Body of pancreas (tissue), 4 donors: ENCODE results near the gene LDLRAD2.

Experiments used
- POLR2A ChIP-seq, 3 donors: fragments of 450-650 bp; IDR thresholded peaks; one replicate each; pipeline ENCODE4 v1.6.1; 2016; ENCODE audit warnings: antibody characterized with exemption in 3 of 3, mild to moderate bottlenecking in 2 of 3
- TF ChIP-seq, protein P1 (sequence below), 7 experiments: fragments of 450-650 bp in 4 of 7; fragments of 200-600 bp in 3 of 7; sonication (generic) in 3 of 7; IDR thresholded peaks; one replicate each; pipeline ENCODE4 v1.5.1; 2016 to 2019; ENCODE audit warnings: antibody characterized with exemption in 7 of 7

DNA sequence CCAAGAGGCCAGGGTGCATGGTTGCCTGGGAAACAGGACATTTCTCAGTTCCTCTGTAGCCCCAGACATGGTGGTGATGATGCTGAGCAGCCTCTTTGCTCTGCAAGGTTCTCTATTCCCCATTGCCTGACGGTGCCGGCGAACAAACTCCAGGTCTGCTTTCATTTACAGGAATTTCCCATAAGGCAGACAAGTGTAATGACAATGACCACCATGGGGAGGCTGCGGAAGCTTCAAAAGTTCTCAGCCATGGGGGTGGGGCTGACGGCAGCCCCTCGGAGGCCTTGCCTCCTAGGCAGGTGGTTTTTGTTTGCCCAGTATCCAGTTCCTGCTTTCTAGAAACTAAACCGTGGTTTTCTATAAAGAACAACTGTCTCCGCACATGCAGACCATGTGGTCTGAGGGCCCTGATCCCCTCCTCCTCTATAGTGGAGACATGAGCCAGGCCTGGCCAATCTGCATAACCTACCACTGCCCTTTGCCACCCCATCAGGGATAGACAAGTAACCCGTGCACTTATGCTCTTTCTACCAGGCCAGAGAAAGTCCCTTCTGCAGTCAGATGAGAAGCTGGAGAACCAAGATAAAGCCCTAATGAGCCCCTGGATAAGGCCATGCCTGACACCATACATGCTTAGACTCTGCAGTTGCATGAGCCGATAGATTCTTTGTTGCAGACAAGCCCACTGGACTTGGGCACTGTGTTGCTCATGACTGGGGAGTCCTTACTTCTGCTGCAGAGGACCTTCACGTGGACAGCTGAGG lies 54.1 kb downstream of the LDLRAD2 start:
- TF ChIP-seq, protein P1, sequence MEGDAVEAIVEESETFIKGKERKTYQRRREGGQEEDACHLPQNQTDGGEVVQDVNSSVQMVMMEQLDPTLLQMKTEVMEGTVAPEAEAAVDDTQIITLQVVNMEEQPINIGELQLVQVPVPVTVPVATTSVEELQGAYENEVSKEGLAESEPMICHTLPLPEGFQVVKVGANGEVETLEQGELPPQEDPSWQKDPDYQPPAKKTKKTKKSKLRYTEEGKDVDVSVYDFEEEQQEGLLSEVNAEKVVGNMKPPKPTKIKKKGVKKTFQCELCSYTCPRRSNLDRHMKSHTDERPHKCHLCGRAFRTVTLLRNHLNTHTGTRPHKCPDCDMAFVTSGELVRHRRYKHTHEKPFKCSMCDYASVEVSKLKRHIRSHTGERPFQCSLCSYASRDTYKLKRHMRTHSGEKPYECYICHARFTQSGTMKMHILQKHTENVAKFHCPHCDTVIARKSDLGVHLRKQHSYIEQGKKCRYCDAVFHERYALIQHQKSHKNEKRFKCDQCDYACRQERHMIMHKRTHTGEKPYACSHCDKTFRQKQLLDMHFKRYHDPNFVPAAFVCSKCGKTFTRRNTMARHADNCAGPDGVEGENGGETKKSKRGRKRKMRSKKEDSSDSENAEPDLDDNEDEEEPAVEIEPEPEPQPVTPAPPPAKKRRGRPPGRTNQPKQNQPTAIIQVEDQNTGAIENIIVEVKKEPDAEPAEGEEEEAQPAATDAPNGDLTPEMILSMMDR (IDR thresholded peaks at IDR 0.05) = no peak
- TF ChIP-seq POLR2A (IDR thresholded peaks at IDR 0.05) = no peak
